ENCODE measurements around the gene NUAK2. TPM values are rescaled to one million over a fixed set of nuclear protein-coding genes. Genes with fewer than 3 reads are reported as not detected.

NUAK2 gene
- total and polyA plus RNA-seq, 2 of the 4 experiments (the other 2 are of a cell fraction): 7.2 to 17.6 TPM

- 100% methylated on average over 2 of the region's 2 CpGs; no CpG with 5 or more reads in 1 of the 2 experiments for WGBS, 2 experiments (ENCODE audit: extremely low coverage in 2 of 2, insufficient read length in 1 of 2)
These were observed 63.8 kb downstream of the NUAK2 start for GRCh38 chr1:205257735-205258134.

More at GRCh38 chr1:205257735-205258134, 63.8 kb downstream of the NUAK2 start:
- Histone ChIP-seq H2BK5ac (ENCODE audit: low read depth, low read length, poor library complexity, severe bottlenecking) (no peak overlapping the region), H3K9me1 (ENCODE audit: insufficient read depth, low read length) (peaks cover 24% of the 10 kb centered on the region), H3K4ac (ENCODE audit: low read depth, low read length) (no peak overlapping the region), H2AFZ (replicated peaks; ENCODE audit: low read length, poor library complexity) (no peak overlapping the region), H4K91ac (ENCODE audit: insufficient read depth, low read depth, low read length) (no peak overlapping the region), H4K5ac (ENCODE audit: low read depth, low read length) (no peak overlapping the region), H3K4me3 (ENCODE audit: insufficient read depth, low read depth, low read length) (no peak overlapping the region), H3K4me1 (ENCODE audit: control insufficient read depth, insufficient read depth, low read length) (peaks cover 22% of the 10 kb centered on the region), H2BK120ac (ENCODE audit: low read depth, low read length) (no peak overlapping the region), H3K27me3 (ENCODE audit: control insufficient read depth, insufficient read depth, low read length) (no peaks in the 10 kb centered on the region), H3K56ac (ENCODE audit: extremely low read depth, insufficient read depth, low read length) (no peak overlapping the region), H3K23ac (ENCODE audit: low read depth, low read length) (no peak overlapping the region), H2AK5ac (ENCODE audit: low read depth, low read length) (peak overlapping the region; percentile 43), H2BK20ac (ENCODE audit: low read depth, low read length) (no peak overlapping the region), H3K79me1 (ENCODE audit: low read depth in 1 of 2, low read length in 2 of 2) (peaks cover 0 to 16% of the 10 kb centered on the region in 2 experiments; a peak in 2 of 4 replicates), H3K36me3 (ENCODE audit: control insufficient read depth, insufficient read depth, low read length) (no peaks in the 10 kb centered on the region), H3K4me2 (ENCODE audit: low read depth, low read length) (no peak overlapping the region), H4K8ac (ENCODE audit: low read depth in 2 of 2, low read length in 2 of 2) (no peak overlapping the region), H3K9ac (ENCODE audit: low read depth, low read length) (no peak overlapping the region), H4K20me1 (ENCODE audit: insufficient read depth, low read length) (no peaks in the 10 kb centered on the region), H2AK9ac (replicated peaks; ENCODE audit: low read depth, low read length, poor library complexity) (peak overlapping the region; percentile 67), H2BK15ac (ENCODE audit: low read depth, low read length) (no peak overlapping the region), H3K14ac (replicated peaks; ENCODE audit: low read depth, low read length) (no peak overlapping the region), H3K18ac (ENCODE audit: low read depth, low read length) (no peak overlapping the region), H3K27ac (ENCODE audit: insufficient read depth, low read length) (no peak overlapping the region), H3K9me3 (ENCODE audit: control insufficient read depth, insufficient read depth, low read length) (no peaks in the 10 kb centered on the region)
- no TSS peak for BruUV-seq (replicated peaks)
- intact Hi-C loops (cut with micrococcal nuclease): loop anchor here (2.0 kb wide), 3 partner anchors 29 to 451 kb away; partner anchors contain the start of gene RBBP5
- CTCF ChIA-PET: interaction anchor here (0.6 kb wide), 1 partner anchor 49 kb away, joined by 3 read pairs; no protein-coding TSS in a partner anchor
- dilution Hi-C loops (cut with HindIII; ENCODE audit: low sequenced_read_pairs, unreplicated experiment): no loop called here
- in situ Hi-C loops (cut with MboI; ENCODE audit: low sequenced_read_pairs): loop anchor here (5.0 to 25.0 kb wide), 2 partner anchors 280 to 445 kb away; no protein-coding TSS in a partner anchor
- no peak for TF ChIP-seq MAFK (IDR thresholded peaks at IDR 0.05; ENCODE audit: low read depth, low read length)
- no peak for TF ChIP-seq NFE2L2 (IDR thresholded peaks at IDR 0.05; ENCODE audit: low read depth, low read length)
- no peak for TF ChIP-seq FOS (IDR thresholded peaks at IDR 0.05; ENCODE audit: low read depth, low read length)
- TF ChIP-seq BHLHE40 (IDR thresholded peaks at IDR 0.05; ENCODE audit: low read depth, low read length): no peak
- no peak for TF ChIP-seq RAD21 (IDR thresholded peaks at IDR 0.05; ENCODE audit: low read length)
- TF ChIP-seq POLR2A (IDR thresholded peaks at IDR 0.05; ENCODE audit: low read depth, low read length): no peak
- no peak for TF ChIP-seq CHD1 (IDR thresholded peaks at IDR 0.05; ENCODE audit: low read depth, low read length)
- no peak for TF ChIP-seq RCOR1 (IDR thresholded peaks at IDR 0.05; ENCODE audit: insufficient replicate concordance, low read length)
- no peak for TF ChIP-seq SMC3 (IDR thresholded peaks at IDR 0.05; ENCODE audit: low read depth, low read length)
- TF ChIP-seq MXI1 (IDR thresholded peaks at IDR 0.05; ENCODE audit: borderline replicate concordance, low read depth, low read length): no peak
- TF ChIP-seq CTCF (conservative IDR thresholded peaks at IDR 0.05; ENCODE audit: low read depth, low read length): no peak
- no peak for TF ChIP-seq CEBPB (IDR thresholded peaks at IDR 0.05; ENCODE audit: low read depth, low read length)
- no peak for TF ChIP-seq USF2 (IDR thresholded peaks at IDR 0.05; ENCODE audit: low read depth, low read length)
- no peak for TF ChIP-seq ELK1 (IDR thresholded peaks at IDR 0.05; ENCODE audit: borderline replicate concordance, low read depth, low read length)
- TF ChIP-seq RFX5 (IDR thresholded peaks at IDR 0.05; ENCODE audit: low read depth, low read length): no peak
- no peak for TF ChIP-seq MAZ (IDR thresholded peaks at IDR 0.05; ENCODE audit: borderline replicate concordance, low read depth, low read length)
- POLR2A ChIA-PET (ENCODE audit: unreplicated experiment): no interaction called here
- no peak for DNase-seq
- ATAC-seq (ENCODE audit: low read depth): no peak
